Liver (tissue), 9 donors: ENCODE measurements around the gene TUBA4B. TPM values are rescaled to one million over a fixed set of nuclear protein-coding genes. Genes with fewer than 3 reads are reported as not detected.

Source experiments
- DNase-seq: peaks from one replicate; pipeline ENCODE4 v3.0.0-alpha.2; 2017; ENCODE audit warnings: low spot score
- H3K27ac ChIP-seq, 2 donors: one replicate each; pipeline ENCODE4 v1.7.0; 2013; ENCODE audit warnings: inconsistent platforms in 2 of 2, low read length in 2 of 2, control low read depth in 1 of 2, low read depth in 1 of 2, mild to moderate bottlenecking in 1 of 2
- H3K27me3 ChIP-seq, 4 donors: one replicate each; pipeline versions ENCODE4 v1.6.1 to v1.7.0; 2013; ENCODE audit warnings: low read length in 3 of 4, inconsistent platforms in 1 of 4, mild to moderate bottlenecking in 1 of 4, moderate library complexity in 1 of 4; ENCODE audit not compliant: control insufficient read depth in 4 of 4, insufficient read depth in 4 of 4
- H3K36me3 ChIP-seq, 4 donors: one replicate each; pipeline versions ENCODE4 v1.6.1 to v1.7.0; 2013; ENCODE audit warnings: low read length in 3 of 4, mild to moderate bottlenecking in 3 of 4, low read depth in 1 of 4, moderate library complexity in 1 of 4; ENCODE audit not compliant: control insufficient read depth in 4 of 4, insufficient read depth in 3 of 4
- H3K4me1 ChIP-seq, 4 donors: one replicate each; pipeline versions ENCODE4 v1.6.1 to v1.7.0; 2013; ENCODE audit warnings: low read length in 3 of 4, mild to moderate bottlenecking in 3 of 4, moderate library complexity in 1 of 4; ENCODE audit not compliant: control insufficient read depth in 4 of 4, insufficient read depth in 4 of 4
- H3K4me3 ChIP-seq, 3 donors: one replicate each; pipeline versions ENCODE4 v1.6.1 to v1.7.0; 2013; ENCODE audit warnings: low read length in 3 of 3, control low read depth in 1 of 3, low read depth in 1 of 3, mild to moderate bottlenecking in 1 of 3
- H3K9ac ChIP-seq, 2 donors: one replicate each; pipeline ENCODE4 v1.7.0; 2013; ENCODE audit warnings: low read length in 2 of 2, mild to moderate bottlenecking in 2 of 2, moderate library complexity in 2 of 2, control low read depth in 1 of 2, low read depth in 1 of 2
- H3K9me3 ChIP-seq, 4 donors: one replicate each; pipeline versions ENCODE4 v1.6.1 to v1.7.0; 2013; ENCODE audit warnings: low read length in 3 of 4; ENCODE audit not compliant: control insufficient read depth in 4 of 4
- ATF3 ChIP-seq: IDR thresholded peaks from 2 replicates; pipeline ENCODE4 v1.6.1; 2016; ENCODE audit warnings: antibody characterized with exemption
- EGR1 ChIP-seq, 2 donors: IDR thresholded peaks; 2 replicates each; pipeline ENCODE4 v1.6.1; 2016 to 2018; ENCODE audit warnings: antibody characterized with exemption in 2 of 2, low read depth in 2 of 2
- FOXA1 ChIP-seq: IDR thresholded peaks from 2 replicates; pipeline ENCODE4 v1.6.1; 2016; ENCODE audit warnings: antibody characterized with exemption
- FOXA2 ChIP-seq: IDR thresholded peaks from 2 replicates; pipeline ENCODE4 v1.6.1; 2016; ENCODE audit warnings: antibody characterized with exemption
- NR2F2 ChIP-seq: IDR thresholded peaks from 2 replicates; pipeline ENCODE4 v1.6.1; 2016; ENCODE audit warnings: antibody characterized with exemption
- RAD21 ChIP-seq, 2 donors: IDR thresholded peaks; 2 replicates each; pipeline ENCODE4 v1.6.1; 2016; ENCODE audit warnings: antibody characterized with exemption in 2 of 2, mild to moderate bottlenecking in 2 of 2
- SP1 ChIP-seq: IDR thresholded peaks from 2 replicates; pipeline ENCODE4 v1.6.1; 2018; ENCODE audit warnings: antibody characterized with exemption, mild to moderate bottlenecking
- TAF1 ChIP-seq: conservative IDR thresholded peaks from 2 replicates; pipeline ENCODE4 v1.6.1; 2016; ENCODE audit warnings: antibody characterized with exemption, mild to moderate bottlenecking
- YY1 ChIP-seq: IDR thresholded peaks from 2 replicates; pipeline ENCODE4 v1.6.1; 2016; ENCODE audit warnings: antibody characterized with exemption, mild to moderate bottlenecking
- WGBS: extraction: QIAGEN DNeasy Blood & Tissue Kit; methylation state at CpG from one replicate; pipeline ENCODE4 v1.1.7; 2013; 5-methylcytosine and 5-hydroxymethylcytosine counted together
- polyA plus RNA-seq, 2 donors: library from polyadenylated mRNA; stranded (reverse) in 1 of 2; unstranded in 1 of 2; fragments of 200-250 nt in 1 of 2; fragments of >200 nt in 1 of 2; fragmentation: Nextera tagmentation in 1 of 2; extraction: Ambion mirVana in 1 of 2; gene quantifications; one replicate each; pipeline versions ENCODE4 v1.2.1 to v1.2.3, GENCODE V29; 2013 to 2015
- total RNA-seq, 2 donors: library from RNA; depleted of rRNA; stranded (reverse); fragments of >200 nt; gene quantifications; one replicate each; pipeline ENCODE4 v1.2.3, GENCODE V29; 2014
- TF ChIP-seq, protein P1 (sequence below): IDR thresholded peaks from 2 replicates; pipeline ENCODE4 v1.6.1; 2016; ENCODE audit warnings: antibody characterized with exemption, mild to moderate bottlenecking
- TF ChIP-seq, protein P2 (sequence below): fragments of 150-350 bp; IDR thresholded peaks from 2 replicates; pipeline ENCODE4 v1.5.1; 2017; ENCODE audit warnings: improper control_type of control experiment, low read depth, low read length; ENCODE audit not compliant: missing input control
- TF ChIP-seq, protein P3 (sequence below): IDR thresholded peaks from 2 replicates; pipeline ENCODE4 v1.6.1; 2016; ENCODE audit warnings: antibody characterized with exemption
- donor health status: healthy.
- donor health status: healthy.
- donor health status: healthy.
- donor health status: healthy.
- donor health status: healthy.

Gene TUBA4B
- total and polyA plus RNA-seq, 4 donors = 0.08 to 0.20 (median 0.19) TPM; not detected in 1

- no peaks in the 10 kb centered on the region for H3K27me3 ChIP-seq
- no peak overlapping the region for H3K27ac ChIP-seq
- TF ChIP-seq, protein P1, sequence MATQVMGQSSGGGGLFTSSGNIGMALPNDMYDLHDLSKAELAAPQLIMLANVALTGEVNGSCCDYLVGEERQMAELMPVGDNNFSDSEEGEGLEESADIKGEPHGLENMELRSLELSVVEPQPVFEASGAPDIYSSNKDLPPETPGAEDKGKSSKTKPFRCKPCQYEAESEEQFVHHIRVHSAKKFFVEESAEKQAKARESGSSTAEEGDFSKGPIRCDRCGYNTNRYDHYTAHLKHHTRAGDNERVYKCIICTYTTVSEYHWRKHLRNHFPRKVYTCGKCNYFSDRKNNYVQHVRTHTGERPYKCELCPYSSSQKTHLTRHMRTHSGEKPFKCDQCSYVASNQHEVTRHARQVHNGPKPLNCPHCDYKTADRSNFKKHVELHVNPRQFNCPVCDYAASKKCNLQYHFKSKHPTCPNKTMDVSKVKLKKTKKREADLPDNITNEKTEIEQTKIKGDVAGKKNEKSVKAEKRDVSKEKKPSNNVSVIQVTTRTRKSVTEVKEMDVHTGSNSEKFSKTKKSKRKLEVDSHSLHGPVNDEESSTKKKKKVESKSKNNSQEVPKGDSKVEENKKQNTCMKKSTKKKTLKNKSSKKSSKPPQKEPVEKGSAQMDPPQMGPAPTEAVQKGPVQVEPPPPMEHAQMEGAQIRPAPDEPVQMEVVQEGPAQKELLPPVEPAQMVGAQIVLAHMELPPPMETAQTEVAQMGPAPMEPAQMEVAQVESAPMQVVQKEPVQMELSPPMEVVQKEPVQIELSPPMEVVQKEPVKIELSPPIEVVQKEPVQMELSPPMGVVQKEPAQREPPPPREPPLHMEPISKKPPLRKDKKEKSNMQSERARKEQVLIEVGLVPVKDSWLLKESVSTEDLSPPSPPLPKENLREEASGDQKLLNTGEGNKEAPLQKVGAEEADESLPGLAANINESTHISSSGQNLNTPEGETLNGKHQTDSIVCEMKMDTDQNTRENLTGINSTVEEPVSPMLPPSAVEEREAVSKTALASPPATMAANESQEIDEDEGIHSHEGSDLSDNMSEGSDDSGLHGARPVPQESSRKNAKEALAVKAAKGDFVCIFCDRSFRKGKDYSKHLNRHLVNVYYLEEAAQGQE = no peak
- TF ChIP-seq RAD21 (IDR thresholded peaks at IDR 0.05) (no peak), ATF3 (no peak), NR2F2 (no peak), FOXA2 (no peak), FOXA1 (no peak), EGR1 (IDR thresholded peaks at IDR 0.05; ENCODE audit: low read depth in 2 of 2) (no peak), TAF1 (no peak), SP1 (no peak), YY1 (no peak)
- 96% methylated on average over 12 of the region's 12 CpGs for WGBS
- H3K9ac ChIP-seq = no peak overlapping the region
- peaks cover 0 to 3% (median under 1%) of the 10 kb centered on the region in 4 donors for H3K4me1 ChIP-seq
- no peaks in the 10 kb centered on the region for H3K9me3 ChIP-seq
- no peak overlapping the region for H3K4me3 ChIP-seq
- no peak for DNase-seq
- peaks cover 8 to 45% (median 38%) of the 10 kb centered on the region in 4 donors for H3K36me3 ChIP-seq
These were observed 32.3 kb downstream of the TUBA4B start for GRCh38 chr2:219285373-219285735.

GRCh38 chr2:219285894-219286425 lies 32.9 kb downstream of the TUBA4B start:
- Histone ChIP-seq H3K27ac (no peak overlapping the region), H3K27me3 (no peaks in the 10 kb centered on the region), H3K4me1 (no peaks in the 10 kb centered on the region), H3K4me3 (no peak overlapping the region), H3K9ac (no peak overlapping the region), H3K9me3 (no peaks in the 10 kb centered on the region), H3K36me3 (peaks cover 8 to 45% (median 35%) of the 10 kb centered on the region in 4 donors)
- WGBS = 93% methylated on average over 17 of the region's 17 CpGs
- no peak for DNase-seq
- TF ChIP-seq, protein P2, sequence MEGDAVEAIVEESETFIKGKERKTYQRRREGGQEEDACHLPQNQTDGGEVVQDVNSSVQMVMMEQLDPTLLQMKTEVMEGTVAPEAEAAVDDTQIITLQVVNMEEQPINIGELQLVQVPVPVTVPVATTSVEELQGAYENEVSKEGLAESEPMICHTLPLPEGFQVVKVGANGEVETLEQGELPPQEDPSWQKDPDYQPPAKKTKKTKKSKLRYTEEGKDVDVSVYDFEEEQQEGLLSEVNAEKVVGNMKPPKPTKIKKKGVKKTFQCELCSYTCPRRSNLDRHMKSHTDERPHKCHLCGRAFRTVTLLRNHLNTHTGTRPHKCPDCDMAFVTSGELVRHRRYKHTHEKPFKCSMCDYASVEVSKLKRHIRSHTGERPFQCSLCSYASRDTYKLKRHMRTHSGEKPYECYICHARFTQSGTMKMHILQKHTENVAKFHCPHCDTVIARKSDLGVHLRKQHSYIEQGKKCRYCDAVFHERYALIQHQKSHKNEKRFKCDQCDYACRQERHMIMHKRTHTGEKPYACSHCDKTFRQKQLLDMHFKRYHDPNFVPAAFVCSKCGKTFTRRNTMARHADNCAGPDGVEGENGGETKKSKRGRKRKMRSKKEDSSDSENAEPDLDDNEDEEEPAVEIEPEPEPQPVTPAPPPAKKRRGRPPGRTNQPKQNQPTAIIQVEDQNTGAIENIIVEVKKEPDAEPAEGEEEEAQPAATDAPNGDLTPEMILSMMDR = no peak
- TF ChIP-seq EGR1 (IDR thresholded peaks at IDR 0.05; ENCODE audit: low read depth in 2 of 2) (no peak), SP1 (no peak), TAF1 (no peak)
- TF ChIP-seq, protein P3, sequence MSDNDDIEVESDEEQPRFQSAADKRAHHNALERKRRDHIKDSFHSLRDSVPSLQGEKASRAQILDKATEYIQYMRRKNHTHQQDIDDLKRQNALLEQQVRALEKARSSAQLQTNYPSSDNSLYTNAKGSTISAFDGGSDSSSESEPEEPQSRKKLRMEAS = no peak
